SK-N-SH treated with all-trans-retinoic acid at 6 μM for 48 hours (cell line): ENCODE results near the gene DENND1B.

Experiments used
- ATAC-seq: fragments of 200-7000 bp; cut with Tn5 transposase; 3 replicates; pipeline ENCODE4 v1.9.1; 2020; ENCODE audit warnings: mild to moderate bottlenecking, moderate library complexity
- ARNTL ChIP-seq: fragments of 450-650 bp; formaldehyde crosslinking; IDR thresholded peaks from 2 replicates; pipeline ENCODE4 v1.5.0; 2020; ENCODE audit warnings: low read depth, mild to moderate bottlenecking, moderate library complexity, borderline replicate concordance
- BACH2 ChIP-seq: fragments of 250-450 bp; sonication (Bioruptor Pico); IDR thresholded peaks from 2 replicates; pipeline ENCODE4 v1.9.0; 2021; ENCODE audit warnings: mild to moderate bottlenecking, borderline replicate concordance
- CSDC2 ChIP-seq: fragments of 250-450 bp; sonication (Bioruptor Pico); IDR thresholded peaks from 2 replicates; pipeline ENCODE4 v1.5.0; 2020; ENCODE audit warnings: mild to moderate bottlenecking, moderate library complexity
- ESRRG ChIP-seq: fragments of 250-450 bp; sonication (Bioruptor Pico); IDR thresholded peaks from 2 replicates; pipeline ENCODE4 v1.6.1; 2021; ENCODE audit warnings: mild to moderate bottlenecking
- GLIS3 ChIP-seq: fragments of 250-450 bp; sonication (Bioruptor Pico); IDR thresholded peaks from 2 replicates; pipeline ENCODE4 v1.5.0; 2020; ENCODE audit warnings: mild to moderate bottlenecking, moderate library complexity
- ISL1 ChIP-seq: fragments of 250-450 bp; sonication (Bioruptor Pico); IDR thresholded peaks from 2 replicates; pipeline ENCODE4 v2.1.2; 2022; ENCODE audit warnings: mild to moderate bottlenecking, moderate library complexity
- PPARA ChIP-seq: fragments of 250-450 bp; sonication (Bioruptor Pico); IDR thresholded peaks from 2 replicates; pipeline ENCODE4 v1.5.0; 2020; ENCODE audit warnings: mild to moderate bottlenecking, borderline replicate concordance
- RARB ChIP-seq: fragments of 250-450 bp; sonication (Bioruptor Pico); IDR thresholded peaks from 2 replicates; pipeline ENCODE4 v1.8.0; 2021; ENCODE audit warnings: mild to moderate bottlenecking, moderate library complexity
- SNAI2 ChIP-seq: fragments of 250-450 bp; sonication (Bioruptor Pico); IDR thresholded peaks from 2 replicates; pipeline ENCODE4 v1.5.0; 2020; ENCODE audit warnings: mild to moderate bottlenecking, moderate library complexity
- TCF4 ChIP-seq: fragments of 250-450 bp; sonication (Bioruptor Pico); IDR thresholded peaks from 2 replicates; pipeline ENCODE4 v1.8.0; 2021; ENCODE audit warnings: mild to moderate bottlenecking, moderate library complexity, borderline replicate concordance
- TOX ChIP-seq: fragments of 250-450 bp; sonication (Bioruptor Pico); IDR thresholded peaks from 2 replicates; pipeline ENCODE4 v1.8.0; 2021; ENCODE audit warnings: mild to moderate bottlenecking, moderate library complexity, borderline replicate concordance
- ZC3H10 ChIP-seq: fragments of 250-450 bp; sonication (Bioruptor Pico); IDR thresholded peaks from 2 replicates; pipeline ENCODE4 v1.5.1; 2021; ENCODE audit warnings: mild to moderate bottlenecking, moderate library complexity
- ZFP3 ChIP-seq: fragments of 250-450 bp; sonication (Bioruptor Pico); IDR thresholded peaks from 2 replicates; pipeline ENCODE4 v1.5.0; 2020; ENCODE audit warnings: mild to moderate bottlenecking, moderate library complexity
- ZFP30 ChIP-seq: fragments of 450-650 bp; formaldehyde crosslinking; IDR thresholded peaks from 2 replicates; pipeline ENCODE4 v1.5.0; 2022; ENCODE audit warnings: mild to moderate bottlenecking, moderate library complexity
- ZNF565 ChIP-seq: fragments of 450-650 bp; formaldehyde crosslinking; conservative IDR thresholded peaks from 2 replicates; pipeline ENCODE4 v1.5.0; 2020; ENCODE audit warnings: low read depth, mild to moderate bottlenecking, moderate library complexity
- ZNF70 ChIP-seq: fragments of 450-650 bp; formaldehyde crosslinking; IDR thresholded peaks from 2 replicates; pipeline ENCODE4 v1.5.0; 2020; ENCODE audit warnings: mild to moderate bottlenecking, moderate library complexity
- ZNF8 ChIP-seq: fragments of 450-650 bp; formaldehyde crosslinking; IDR thresholded peaks from 2 replicates; pipeline ENCODE4 v1.5.0; 2020; ENCODE audit warnings: mild to moderate bottlenecking, moderate library complexity
- TF ChIP-seq, protein P1 (sequence below): fragments of 250-450 bp; sonication (Bioruptor Pico); IDR thresholded peaks from 2 replicates; pipeline ENCODE4 v1.8.0; 2021; ENCODE audit warnings: low read depth, mild to moderate bottlenecking, moderate library complexity, borderline replicate concordance
- TF ChIP-seq, protein P2 (sequence below): fragments of 250-450 bp; sonication (Bioruptor Pico); IDR thresholded peaks from 2 replicates; pipeline ENCODE4 v1.5.0; 2020; ENCODE audit warnings: mild to moderate bottlenecking, moderate library complexity
- TF ChIP-seq, protein P3 (sequence below): fragments of 250-450 bp; sonication (Bioruptor Pico); IDR thresholded peaks from 2 replicates; pipeline ENCODE4 v1.8.0; 2020; ENCODE audit warnings: mild to moderate bottlenecking, moderate library complexity, borderline replicate concordance
- TF ChIP-seq, protein P4 (sequence below): fragments of 250-450 bp; sonication (Bioruptor Pico); IDR thresholded peaks from 2 replicates; pipeline ENCODE4 v1.5.1; 2020; ENCODE audit warnings: low read depth, mild to moderate bottlenecking, moderate library complexity

The DENND1B gene

DNA sequence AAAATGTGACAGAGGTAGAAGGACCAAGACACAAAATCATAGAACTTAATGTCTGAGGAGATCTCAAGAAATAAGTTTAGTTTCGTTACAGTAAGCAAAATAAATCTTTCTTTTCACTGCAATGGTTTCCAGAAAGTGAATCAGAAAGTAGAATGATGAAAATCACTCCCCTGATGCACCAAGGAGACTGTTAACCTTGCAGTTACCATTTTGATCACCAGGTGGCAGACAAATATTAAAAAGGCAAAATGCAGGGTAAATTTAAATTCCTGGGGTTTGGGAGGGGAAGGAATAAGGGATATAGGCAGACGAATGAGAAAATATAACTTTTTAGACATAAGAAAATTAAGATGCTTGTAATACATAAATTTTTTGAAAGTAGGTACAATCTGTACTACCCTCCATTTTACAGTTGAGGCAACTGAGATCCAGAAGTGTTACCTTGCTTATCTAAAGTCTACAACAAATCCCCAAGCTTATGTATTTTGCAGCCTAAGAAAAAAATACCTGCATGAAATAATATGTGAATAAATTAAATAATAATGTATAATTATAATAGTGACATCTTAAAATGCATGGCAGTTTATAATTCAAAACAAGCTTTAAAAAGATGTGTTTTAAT, 254.1 kb downstream of the DENND1B start:
- peak; percentile 73 for ATAC-seq
- TF ChIP-seq CSDC2 (CRISPR knock-in tag) (no peak), BACH2 (CRISPR knock-in tag) (no peak), ZFP3 (CRISPR knock-in tag) (no peak)
- TF ChIP-seq, protein P1, sequence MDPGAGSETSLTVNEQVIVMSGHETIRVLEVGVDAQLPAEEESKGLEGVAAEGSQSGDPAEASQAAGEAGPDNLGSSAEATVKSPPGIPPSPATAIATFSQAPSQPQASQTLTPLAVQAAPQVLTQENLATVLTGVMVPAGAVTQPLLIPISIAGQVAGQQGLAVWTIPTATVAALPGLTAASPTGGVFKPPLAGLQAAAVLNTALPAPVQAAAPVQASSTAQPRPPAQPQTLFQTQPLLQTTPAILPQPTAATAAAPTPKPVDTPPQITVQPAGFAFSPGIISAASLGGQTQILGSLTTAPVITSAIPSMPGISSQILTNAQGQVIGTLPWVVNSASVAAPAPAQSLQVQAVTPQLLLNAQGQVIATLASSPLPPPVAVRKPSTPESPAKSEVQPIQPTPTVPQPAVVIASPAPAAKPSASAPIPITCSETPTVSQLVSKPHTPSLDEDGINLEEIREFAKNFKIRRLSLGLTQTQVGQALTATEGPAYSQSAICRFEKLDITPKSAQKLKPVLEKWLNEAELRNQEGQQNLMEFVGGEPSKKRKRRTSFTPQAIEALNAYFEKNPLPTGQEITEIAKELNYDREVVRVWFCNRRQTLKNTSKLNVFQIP, result no peak

DNA sequence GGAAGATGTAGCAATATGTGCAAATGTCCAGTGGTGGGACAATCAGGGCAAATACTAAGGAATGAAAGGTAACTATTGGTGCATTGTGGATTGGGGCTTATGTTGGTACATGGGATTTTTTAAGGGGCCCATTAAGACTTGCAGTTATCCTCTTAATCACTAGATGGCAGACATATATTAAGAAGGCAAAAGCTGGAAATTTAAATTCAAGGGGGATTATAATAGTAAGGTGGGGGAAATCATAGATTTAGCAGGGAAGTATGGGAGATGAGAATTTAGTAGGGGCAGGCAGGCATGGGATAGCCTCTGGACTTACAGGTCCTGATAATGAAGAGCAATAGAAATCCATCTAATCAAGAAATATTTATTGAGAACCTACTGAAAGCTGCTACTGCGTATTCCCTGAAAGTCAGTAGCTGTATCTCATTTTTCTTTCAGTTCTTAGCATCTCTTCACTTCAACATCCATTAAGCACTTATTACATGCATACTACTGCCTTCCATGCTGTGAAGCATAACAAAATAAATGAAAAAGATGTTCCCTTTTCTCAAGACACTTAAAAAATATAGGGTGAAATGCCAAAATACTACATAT, 255.4 kb downstream of the DENND1B start:
- TF ChIP-seq ZC3H10 (CRISPR knock-in tag) (no peak), ZNF70 (CRISPR knock-in tag) (no peak), PPARA (CRISPR knock-in tag) (no peak), SNAI2 (CRISPR knock-in tag) (no peak), TOX (CRISPR knock-in tag) (no peak)
- peak; percentile 64 for ATAC-seq

DNA sequence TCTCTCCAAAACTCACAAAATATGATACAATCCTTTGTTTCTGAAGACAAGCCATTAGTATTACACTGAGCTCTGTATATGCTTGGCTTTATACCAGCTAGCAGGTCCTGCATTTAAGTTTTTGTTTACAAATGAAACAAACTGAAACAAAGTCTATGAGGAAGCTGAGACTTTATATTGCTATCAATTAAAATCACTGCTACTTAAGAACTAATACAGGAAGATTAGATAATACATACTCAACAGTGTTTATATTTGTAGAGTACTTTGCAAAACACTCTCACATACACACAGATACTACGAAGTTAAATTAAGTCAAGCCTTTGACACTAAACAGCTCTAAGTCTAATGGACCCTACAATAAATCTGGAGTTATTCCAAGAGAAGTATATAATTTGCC, 259.9 kb downstream of the DENND1B start:
- TF ChIP-seq, protein P2, sequence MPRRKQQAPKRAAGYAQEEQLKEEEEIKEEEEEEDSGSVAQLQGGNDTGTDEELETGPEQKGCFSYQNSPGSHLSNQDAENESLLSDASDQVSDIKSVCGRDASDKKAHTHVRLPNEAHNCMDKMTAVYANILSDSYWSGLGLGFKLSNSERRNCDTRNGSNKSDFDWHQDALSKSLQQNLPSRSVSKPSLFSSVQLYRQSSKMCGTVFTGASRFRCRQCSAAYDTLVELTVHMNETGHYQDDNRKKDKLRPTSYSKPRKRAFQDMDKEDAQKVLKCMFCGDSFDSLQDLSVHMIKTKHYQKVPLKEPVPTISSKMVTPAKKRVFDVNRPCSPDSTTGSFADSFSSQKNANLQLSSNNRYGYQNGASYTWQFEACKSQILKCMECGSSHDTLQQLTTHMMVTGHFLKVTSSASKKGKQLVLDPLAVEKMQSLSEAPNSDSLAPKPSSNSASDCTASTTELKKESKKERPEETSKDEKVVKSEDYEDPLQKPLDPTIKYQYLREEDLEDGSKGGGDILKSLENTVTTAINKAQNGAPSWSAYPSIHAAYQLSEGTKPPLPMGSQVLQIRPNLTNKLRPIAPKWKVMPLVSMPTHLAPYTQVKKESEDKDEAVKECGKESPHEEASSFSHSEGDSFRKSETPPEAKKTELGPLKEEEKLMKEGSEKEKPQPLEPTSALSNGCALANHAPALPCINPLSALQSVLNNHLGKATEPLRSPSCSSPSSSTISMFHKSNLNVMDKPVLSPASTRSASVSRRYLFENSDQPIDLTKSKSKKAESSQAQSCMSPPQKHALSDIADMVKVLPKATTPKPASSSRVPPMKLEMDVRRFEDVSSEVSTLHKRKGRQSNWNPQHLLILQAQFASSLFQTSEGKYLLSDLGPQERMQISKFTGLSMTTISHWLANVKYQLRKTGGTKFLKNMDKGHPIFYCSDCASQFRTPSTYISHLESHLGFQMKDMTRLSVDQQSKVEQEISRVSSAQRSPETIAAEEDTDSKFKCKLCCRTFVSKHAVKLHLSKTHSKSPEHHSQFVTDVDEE (CRISPR knock-in tag), result no peak
- TF ChIP-seq TOX (CRISPR knock-in tag) (no peak), TCF4 (CRISPR knock-in tag) (no peak), CSDC2 (CRISPR knock-in tag) (no peak), ZFP30 (no peak), ZNF565 (CRISPR knock-in tag) (no peak), RARB (no peak), GLIS3 (CRISPR knock-in tag) (no peak), ZC3H10 (CRISPR knock-in tag) (no peak)
- TF ChIP-seq, protein P1, result no peak
- TF ChIP-seq, all 23 proteins: peak for 0

DNA sequence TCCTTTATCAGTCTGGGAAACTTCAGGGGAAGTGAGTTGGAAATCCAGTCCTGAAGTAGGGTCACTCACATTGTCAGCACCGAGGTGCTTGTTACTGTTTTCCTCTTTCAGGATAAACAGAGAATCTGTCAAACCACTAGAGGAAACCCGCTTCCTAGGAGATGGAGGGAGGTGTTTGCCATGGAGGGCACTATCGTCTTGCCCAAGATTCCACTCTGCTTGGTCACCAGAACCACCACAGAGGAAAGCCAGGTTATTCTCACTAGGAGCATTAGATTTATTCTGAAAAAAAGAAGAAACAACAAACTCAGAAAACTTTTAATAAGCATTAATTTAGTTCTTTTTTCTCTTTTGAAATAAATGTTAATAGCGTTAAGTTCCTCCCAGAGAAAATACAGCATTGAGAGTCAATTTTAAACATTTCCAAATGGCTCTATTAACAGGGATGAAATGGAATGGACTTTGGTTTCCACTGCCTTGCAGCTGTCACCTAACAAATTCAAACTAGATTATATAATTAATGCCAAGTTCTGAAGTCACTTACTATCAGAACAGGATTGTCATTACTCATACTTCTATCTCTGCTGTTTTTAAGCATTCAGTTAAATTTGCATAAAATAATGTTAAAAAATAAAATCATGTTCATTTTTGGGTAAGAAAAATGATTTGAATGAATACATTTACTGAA, 264.4 kb downstream of the DENND1B start:
- no peak for TF ChIP-seq GLIS3 (CRISPR knock-in tag)
- no peak for TF ChIP-seq BACH2 (CRISPR knock-in tag)
- no peak for TF ChIP-seq ARNTL (CRISPR knock-in tag)
- TF ChIP-seq ISL1 (CRISPR knock-in tag), result no peak
- no peak for TF ChIP-seq ZNF70 (CRISPR knock-in tag)
- TF ChIP-seq ZNF565 (CRISPR knock-in tag), result no peak
- TF ChIP-seq, protein P3, sequence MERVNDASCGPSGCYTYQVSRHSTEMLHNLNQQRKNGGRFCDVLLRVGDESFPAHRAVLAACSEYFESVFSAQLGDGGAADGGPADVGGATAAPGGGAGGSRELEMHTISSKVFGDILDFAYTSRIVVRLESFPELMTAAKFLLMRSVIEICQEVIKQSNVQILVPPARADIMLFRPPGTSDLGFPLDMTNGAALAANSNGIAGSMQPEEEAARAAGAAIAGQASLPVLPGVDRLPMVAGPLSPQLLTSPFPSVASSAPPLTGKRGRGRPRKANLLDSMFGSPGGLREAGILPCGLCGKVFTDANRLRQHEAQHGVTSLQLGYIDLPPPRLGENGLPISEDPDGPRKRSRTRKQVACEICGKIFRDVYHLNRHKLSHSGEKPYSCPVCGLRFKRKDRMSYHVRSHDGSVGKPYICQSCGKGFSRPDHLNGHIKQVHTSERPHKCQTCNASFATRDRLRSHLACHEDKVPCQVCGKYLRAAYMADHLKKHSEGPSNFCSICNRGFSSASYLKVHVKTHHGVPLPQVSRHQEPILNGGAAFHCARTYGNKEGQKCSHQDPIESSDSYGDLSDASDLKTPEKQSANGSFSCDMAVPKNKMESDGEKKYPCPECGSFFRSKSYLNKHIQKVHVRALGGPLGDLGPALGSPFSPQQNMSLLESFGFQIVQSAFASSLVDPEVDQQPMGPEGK (CRISPR knock-in tag), result no peak
- TF ChIP-seq TOX (CRISPR knock-in tag), result no peak
- TF ChIP-seq ZNF8, result no peak
- TF ChIP-seq, protein P4, sequence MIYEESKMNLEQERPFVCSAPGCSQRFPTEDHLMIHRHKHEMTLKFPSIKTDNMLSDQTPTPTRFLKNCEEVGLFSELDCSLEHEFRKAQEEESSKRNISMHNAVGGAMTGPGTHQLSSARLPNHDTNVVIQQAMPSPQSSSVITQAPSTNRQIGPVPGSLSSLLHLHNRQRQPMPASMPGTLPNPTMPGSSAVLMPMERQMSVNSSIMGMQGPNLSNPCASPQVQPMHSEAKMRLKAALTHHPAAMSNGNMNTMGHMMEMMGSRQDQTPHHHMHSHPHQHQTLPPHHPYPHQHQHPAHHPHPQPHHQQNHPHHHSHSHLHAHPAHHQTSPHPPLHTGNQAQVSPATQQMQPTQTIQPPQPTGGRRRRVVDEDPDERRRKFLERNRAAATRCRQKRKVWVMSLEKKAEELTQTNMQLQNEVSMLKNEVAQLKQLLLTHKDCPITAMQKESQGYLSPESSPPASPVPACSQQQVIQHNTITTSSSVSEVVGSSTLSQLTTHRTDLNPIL (CRISPR knock-in tag), result no peak
- no peak for TF ChIP-seq RARB
- TF ChIP-seq SNAI2 (CRISPR knock-in tag), result no peak
- no peak for TF ChIP-seq ESRRG (CRISPR knock-in tag)
- TF ChIP-seq CSDC2 (CRISPR knock-in tag), result no peak
- no peak for ATAC-seq

More for the DNA sequence above, 259.9 kb downstream of the DENND1B start:
- no peak for ATAC-seq
